ENCODE measurements around the gene ETV2.
"Not testable (repeated sequence)": the region's sequence is repeated elsewhere in the genome, so short reads cannot be mapped to it uniquely, and the experiment has no call there.

ETV2 gene

DNA sequence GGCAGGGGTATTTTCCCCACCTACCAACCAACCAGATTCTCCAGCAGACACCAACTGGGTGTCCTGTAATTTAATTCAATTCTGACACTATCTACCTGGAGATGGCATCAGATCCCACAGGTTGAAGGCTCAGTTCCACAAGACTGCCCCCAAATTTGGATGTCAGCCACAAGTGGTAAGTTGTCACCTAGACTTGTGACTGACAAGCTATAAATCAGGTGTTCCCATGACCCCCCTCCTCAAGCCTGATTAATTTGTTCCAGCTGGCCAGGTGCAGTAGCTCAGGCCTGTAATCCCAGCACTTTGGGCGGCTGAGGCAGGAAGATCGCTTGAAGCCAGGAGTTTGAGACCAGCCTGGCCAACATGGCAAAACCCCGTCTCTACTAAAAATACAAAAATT, 39.6 kb upstream of the ETV2 start:
- ATAC-seq (ENCODE audit: low read depth) (no peak), DNase-seq (ENCODE audit: low spot score) (no peak)
- peaks cover 3% of the 10 kb centered on the region for H3K9me3 ChIP-seq (ENCODE audit: severe bottlenecking)
- no peak overlapping the region for H3K27ac ChIP-seq (ENCODE audit: poor library complexity, severe bottlenecking)
- H3K4me1 ChIP-seq (ENCODE audit: insufficient read depth, poor library complexity, severe bottlenecking) = no peaks in the 10 kb centered on the region
- H3K27me3 ChIP-seq (ENCODE audit: insufficient read depth, poor library complexity, severe bottlenecking) = no peaks in the 10 kb centered on the region
- no peak overlapping the region for H3K4me3 ChIP-seq (ENCODE audit: severe bottlenecking)
- H3K36me3 ChIP-seq (ENCODE audit: low read depth) = no peaks in the 10 kb centered on the region
- TF ChIP-seq CTCF (IDR thresholded peaks at IDR 0.05; ENCODE audit: poor library complexity, severe bottlenecking) = no peak

GRCh38 chr19:35604436-35604835, 37.1 kb upstream of the ETV2 start:
- H3K36me3 ChIP-seq (ENCODE audit: low read depth); H3K9me3 ChIP-seq (ENCODE audit: severe bottlenecking); DNase-seq (ENCODE audit: low spot score); H3K4me3 ChIP-seq (ENCODE audit: severe bottlenecking); H3K4me1 ChIP-seq (ENCODE audit: insufficient read depth, poor library complexity, severe bottlenecking); H3K27me3 ChIP-seq (ENCODE audit: insufficient read depth, poor library complexity, severe bottlenecking); ATAC-seq (ENCODE audit: low read depth); H3K27ac ChIP-seq (ENCODE audit: poor library complexity, severe bottlenecking): not testable (repeated sequence)

DNA sequence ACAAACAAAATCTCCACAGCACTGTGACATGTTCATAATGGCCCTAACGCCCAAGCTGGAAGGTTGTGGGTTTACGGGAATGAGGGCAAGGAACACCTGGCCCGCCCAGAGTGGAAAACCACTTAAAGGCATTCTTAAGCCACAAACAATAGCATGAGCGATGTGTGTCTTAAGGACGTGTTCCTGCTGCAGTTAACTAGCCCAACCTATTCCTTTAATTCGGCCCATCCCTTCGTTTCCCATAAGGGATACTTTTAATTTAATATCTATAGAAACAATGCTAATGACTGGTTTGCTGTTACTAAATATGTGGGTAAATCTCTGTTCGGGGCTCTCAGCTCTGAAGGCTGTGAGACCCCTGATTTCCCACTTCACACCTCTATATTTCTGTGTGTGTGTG, 34.4 kb upstream of the ETV2 start:
- H3K4me1 ChIP-seq (ENCODE audit: insufficient read depth, poor library complexity, severe bottlenecking); DNase-seq (ENCODE audit: low spot score); H3K36me3 ChIP-seq (ENCODE audit: low read depth); H3K9me3 ChIP-seq (ENCODE audit: severe bottlenecking); ATAC-seq (ENCODE audit: low read depth); H3K27me3 ChIP-seq (ENCODE audit: insufficient read depth, poor library complexity, severe bottlenecking); H3K4me3 ChIP-seq (ENCODE audit: severe bottlenecking); H3K27ac ChIP-seq (ENCODE audit: poor library complexity, severe bottlenecking): not testable (repeated sequence)

GRCh38 chr19:35607661-35608060, 33.9 kb upstream of the ETV2 start:
- H3K4me1 ChIP-seq (ENCODE audit: insufficient read depth, poor library complexity, severe bottlenecking) = peaks cover 4% of the 10 kb centered on the region
- H3K27me3 ChIP-seq (ENCODE audit: insufficient read depth, poor library complexity, severe bottlenecking) = no peaks in the 10 kb centered on the region
- H3K36me3 ChIP-seq (ENCODE audit: low read depth) = no peaks in the 10 kb centered on the region
- TF ChIP-seq CTCF (IDR thresholded peaks at IDR 0.05; ENCODE audit: poor library complexity, severe bottlenecking) = no peak
- H3K4me3 ChIP-seq (ENCODE audit: severe bottlenecking) = no peak overlapping the region
- ATAC-seq (ENCODE audit: low read depth) (no peak), DNase-seq (ENCODE audit: low spot score) (no peak)
- H3K9me3 ChIP-seq (ENCODE audit: severe bottlenecking) = peaks cover 5% of the 10 kb centered on the region
- no peak overlapping the region for H3K27ac ChIP-seq (ENCODE audit: poor library complexity, severe bottlenecking)

DNA sequence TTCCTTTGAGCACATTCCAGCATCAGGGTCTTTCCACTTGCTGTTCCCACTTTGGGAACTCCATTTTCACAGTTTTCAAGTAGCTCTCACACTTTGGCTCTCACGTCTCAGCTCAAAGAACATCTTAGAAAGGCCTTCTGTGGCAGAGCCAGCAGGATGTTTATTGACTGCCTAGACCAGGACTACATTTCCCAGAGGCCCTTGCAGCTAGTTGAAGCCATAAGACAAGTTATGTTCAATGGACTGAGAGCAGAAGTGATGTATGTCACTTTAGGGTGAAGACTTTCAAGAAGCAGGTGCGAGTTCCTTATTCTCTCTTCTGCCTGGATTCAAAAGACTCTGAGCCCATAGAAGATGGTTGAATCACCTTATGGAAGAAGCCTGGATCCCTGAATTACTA, 33.3 kb upstream of the ETV2 start:
- H3K4me3 ChIP-seq (ENCODE audit: severe bottlenecking) = no peak overlapping the region
- TF ChIP-seq CTCF (IDR thresholded peaks at IDR 0.05; ENCODE audit: poor library complexity, severe bottlenecking) = no peak
- H3K27me3 ChIP-seq (ENCODE audit: insufficient read depth, poor library complexity, severe bottlenecking) = no peaks in the 10 kb centered on the region
- no peak for DNase-seq (ENCODE audit: low spot score)
- peaks cover 5% of the 10 kb centered on the region for H3K9me3 ChIP-seq (ENCODE audit: severe bottlenecking)
- ATAC-seq (ENCODE audit: low read depth) = no peak
- H3K4me1 ChIP-seq (ENCODE audit: insufficient read depth, poor library complexity, severe bottlenecking) = peaks cover 4% of the 10 kb centered on the region
- H3K27ac ChIP-seq (ENCODE audit: poor library complexity, severe bottlenecking) = no peak overlapping the region
- H3K36me3 ChIP-seq (ENCODE audit: low read depth) = no peaks in the 10 kb centered on the region

DNA sequence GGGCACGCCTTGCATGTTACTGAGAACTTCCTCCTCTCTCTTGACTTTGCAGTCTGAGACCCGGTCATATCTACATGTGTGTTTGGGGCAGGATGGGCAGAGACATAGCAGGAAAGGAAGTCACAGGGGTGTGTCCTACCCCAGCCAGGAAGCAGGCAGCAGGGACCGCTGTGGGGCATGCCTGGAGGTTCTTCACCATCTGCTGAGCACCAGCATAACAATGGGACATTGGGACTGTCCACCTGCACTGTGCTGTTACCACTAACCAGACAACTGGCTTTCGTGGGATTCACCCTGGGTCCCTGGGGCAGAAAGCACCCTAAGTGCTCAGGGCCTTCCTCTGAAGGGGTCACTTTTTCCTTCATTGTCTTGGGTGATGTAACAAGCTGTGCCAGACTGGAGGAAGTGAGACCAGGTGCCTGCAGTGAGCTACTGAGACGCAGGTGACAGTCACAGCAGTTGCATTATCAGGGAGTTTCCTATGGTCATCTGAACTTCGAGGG, 31.6 kb upstream of the ETV2 start:
- TF ChIP-seq CTCF (IDR thresholded peaks at IDR 0.05; ENCODE audit: poor library complexity, severe bottlenecking) = no peak
- peaks cover 5% of the 10 kb centered on the region for H3K9me3 ChIP-seq (ENCODE audit: severe bottlenecking)
- no peak overlapping the region for H3K4me3 ChIP-seq (ENCODE audit: severe bottlenecking)
- peaks cover 4% of the 10 kb centered on the region for H3K4me1 ChIP-seq (ENCODE audit: insufficient read depth, poor library complexity, severe bottlenecking)
- H3K36me3 ChIP-seq (ENCODE audit: low read depth) = peaks cover 7% of the 10 kb centered on the region; the same call in 1 of the 2 replicates
- no peaks in the 10 kb centered on the region for H3K27me3 ChIP-seq (ENCODE audit: insufficient read depth, poor library complexity, severe bottlenecking)
- no peak overlapping the region for H3K27ac ChIP-seq (ENCODE audit: poor library complexity, severe bottlenecking)
- DNase-seq (ENCODE audit: low spot score) (no peak), ATAC-seq (ENCODE audit: low read depth) (no peak)
